Keratinocyte (primary cell): ENCODE data around the gene ANKK1. TPM values are rescaled to one million over a fixed set of nuclear protein-coding genes. Genes with fewer than 3 reads are reported as not detected.

Experiments
- DNase-seq: peaks from one replicate; pipeline ENCODE4 v3.0.0-alpha.2; 2011; ENCODE audit warnings: low read depth, missing footprints, low spot score
- FAIRE-seq: peaks from 2 replicates; lab custom pipeline; 2011; peaks lifted over from hg19 to GRCh38; lab: Jason Lieb, UNC
- H2AFZ ChIP-seq: 2 replicates; pipeline ENCODE4 v1.6.0; 2012; ENCODE audit warnings: low read length, control low read depth, inconsistent platforms; ENCODE audit not compliant: control insufficient read depth
- H3K27ac ChIP-seq: 2 replicates; pipeline ENCODE4 v1.5.1; 2011; ENCODE audit warnings: low read length; ENCODE audit not compliant: control insufficient read depth, insufficient read depth
- H3K27me3 ChIP-seq: 3 replicates; pipeline ENCODE4 v1.6.0; 2011; ENCODE audit warnings: low read length; ENCODE audit not compliant: control insufficient read depth, insufficient read depth; ENCODE audit errors: extremely low read depth
- H3K36me3 ChIP-seq, 2 experiments: 2 replicates in 1 of 2; 3 replicates in 1 of 2; pipeline ENCODE4 v1.5.1; 2011; ENCODE audit warnings: low read length in 2 of 2, mild to moderate bottlenecking in 1 of 2; ENCODE audit not compliant: control insufficient read depth in 2 of 2, insufficient read depth in 2 of 2; ENCODE audit errors: extremely low read depth in 1 of 2
- H3K4me1 ChIP-seq: 3 replicates; pipeline ENCODE4 v1.5.1; 2011; ENCODE audit warnings: low read length; ENCODE audit not compliant: control insufficient read depth, insufficient read depth; ENCODE audit errors: extremely low read depth
- H3K4me2 ChIP-seq: 3 replicates; pipeline ENCODE4 v1.6.0; 2011; ENCODE audit warnings: low read depth, low read length; ENCODE audit not compliant: control insufficient read depth, insufficient read depth; ENCODE audit errors: extremely low read depth
- H3K4me3 ChIP-seq, 3 experiments: fragments of 200-600 bp in 1 of 3; sonication (generic) in 1 of 3; 2 replicates in 2 of 3; 3 replicates in 1 of 3; pipeline ENCODE4 v1.5.1; 2011 to 2016; ENCODE audit warnings: low read length in 3 of 3, mild to moderate bottlenecking in 3 of 3, control low read depth in 2 of 3, inconsistent platforms in 1 of 3, low read depth in 1 of 3, mixed read lengths in 1 of 3, mixed run types in 1 of 3, moderate library complexity in 1 of 3; ENCODE audit not compliant: control insufficient read depth in 2 of 3, insufficient read depth in 2 of 3; ENCODE audit errors: extremely low read depth in 1 of 3
- H3K79me2 ChIP-seq: 2 replicates; pipeline ENCODE4 v1.6.0; 2012; ENCODE audit warnings: low read length; ENCODE audit not compliant: control insufficient read depth, insufficient read depth
- H3K9ac ChIP-seq: 3 replicates; pipeline ENCODE4 v1.6.0; 2011; ENCODE audit warnings: low read length; ENCODE audit not compliant: control insufficient read depth, insufficient read depth; ENCODE audit errors: extremely low read depth
- H3K9me1 ChIP-seq: 3 replicates; pipeline ENCODE4 v1.6.0; 2011; ENCODE audit warnings: low read length; ENCODE audit not compliant: control insufficient read depth, insufficient read depth; ENCODE audit errors: extremely low read depth
- H3K9me3 ChIP-seq: 2 replicates; pipeline ENCODE4 v1.5.1; 2012; ENCODE audit warnings: low read depth, low read length; ENCODE audit not compliant: control insufficient read depth
- H4K20me1 ChIP-seq: 3 replicates; pipeline ENCODE4 v1.6.0; 2011; ENCODE audit warnings: low read length; ENCODE audit not compliant: control insufficient read depth, insufficient read depth; ENCODE audit errors: extremely low read depth
- EZH2 ChIP-seq: IDR thresholded peaks from one replicate; pipeline ENCODE4 v1.6.1; 2012; ENCODE audit warnings: inconsistent platforms, mild to moderate bottlenecking, low read length, moderate library complexity
- dilution Hi-C: fragments of 300-500 bp; cut with MboI; formaldehyde crosslinking; loops from one replicate; pipeline ENCODE4 v1.7.0; 2020; ENCODE audit warnings: low sequenced_read_pairs; ENCODE audit not compliant: extremely low pct_ligation_motif_present
- polyA plus RNA-seq, 5 experiments: library from polyadenylated mRNA; depleted of rRNA in 3 of 5; stranded (reverse) in 3 of 5; stranded (forward) in 1 of 5; unstranded in 1 of 5; fragments of >200 nt; gene quantifications; 1 replicate in 1 of 5; 2 replicates in 3 of 5; 3 replicates in 1 of 5; pipeline versions ENCODE4 v1.2.1 to v1.2.3, GENCODE V29; 2011 to 2012; ENCODE audit warnings: missing spikeins in 2 of 5, low read depth in 1 of 5, low replicate concordance in 1 of 5
- TF ChIP-seq, protein P1 (sequence below), 3 experiments: IDR thresholded peaks in 1 of 3; conservative IDR thresholded peaks in 1 of 3; optimal IDR thresholded peaks in 1 of 3; 2 replicates in 2 of 3; 3 replicates in 1 of 3; pipeline versions ENCODE3 to v1.5.1; 2011; ENCODE audit warnings: low read length in 3 of 3, mild to moderate bottlenecking in 3 of 3, moderate library complexity in 2 of 3, control low read depth in 1 of 3, inconsistent platforms in 1 of 3; ENCODE audit not compliant: insufficient read depth in 2 of 3; ENCODE audit errors: extremely low read depth in 1 of 3

ANKK1 gene
- polyA plus RNA-seq, 1 donor (not counting 4 experiments of a cell fraction or from before 2014, with no cell fraction given), result 0.92 TPM

DNA sequence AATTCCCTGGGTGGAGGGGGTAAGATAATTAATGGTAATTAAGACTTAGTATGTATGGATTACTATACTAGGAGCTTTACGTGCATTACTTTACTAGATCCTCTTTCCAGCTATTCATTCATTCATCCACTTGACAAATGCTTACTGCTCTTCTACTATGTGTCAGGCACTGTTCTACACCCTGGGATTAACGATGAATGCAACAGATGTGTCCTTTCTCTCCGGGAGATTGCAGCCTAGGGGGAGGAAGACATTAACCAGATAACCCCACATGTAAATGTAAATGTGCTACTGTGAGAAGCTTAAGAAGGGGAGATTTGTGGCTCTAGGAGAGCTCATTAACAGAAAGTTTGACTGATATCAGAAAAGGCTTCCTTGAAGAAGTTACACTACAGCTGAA is 1.7 kb downstream of the ANKK1 start:
- no peaks in the 10 kb centered on the region for H3K79me2 ChIP-seq
- H3K4me1 ChIP-seq, result peaks cover 27% of the 10 kb centered on the region
- H3K27ac ChIP-seq, result no peak overlapping the region
- H3K9me1 ChIP-seq, result no peaks in the 10 kb centered on the region
- no peaks in the 10 kb centered on the region for H3K9me3 ChIP-seq
- H3K4me2 ChIP-seq, result no peak overlapping the region
- TF ChIP-seq, protein P1, sequence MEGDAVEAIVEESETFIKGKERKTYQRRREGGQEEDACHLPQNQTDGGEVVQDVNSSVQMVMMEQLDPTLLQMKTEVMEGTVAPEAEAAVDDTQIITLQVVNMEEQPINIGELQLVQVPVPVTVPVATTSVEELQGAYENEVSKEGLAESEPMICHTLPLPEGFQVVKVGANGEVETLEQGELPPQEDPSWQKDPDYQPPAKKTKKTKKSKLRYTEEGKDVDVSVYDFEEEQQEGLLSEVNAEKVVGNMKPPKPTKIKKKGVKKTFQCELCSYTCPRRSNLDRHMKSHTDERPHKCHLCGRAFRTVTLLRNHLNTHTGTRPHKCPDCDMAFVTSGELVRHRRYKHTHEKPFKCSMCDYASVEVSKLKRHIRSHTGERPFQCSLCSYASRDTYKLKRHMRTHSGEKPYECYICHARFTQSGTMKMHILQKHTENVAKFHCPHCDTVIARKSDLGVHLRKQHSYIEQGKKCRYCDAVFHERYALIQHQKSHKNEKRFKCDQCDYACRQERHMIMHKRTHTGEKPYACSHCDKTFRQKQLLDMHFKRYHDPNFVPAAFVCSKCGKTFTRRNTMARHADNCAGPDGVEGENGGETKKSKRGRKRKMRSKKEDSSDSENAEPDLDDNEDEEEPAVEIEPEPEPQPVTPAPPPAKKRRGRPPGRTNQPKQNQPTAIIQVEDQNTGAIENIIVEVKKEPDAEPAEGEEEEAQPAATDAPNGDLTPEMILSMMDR (optimal IDR thresholded peaks at IDR 0.05 in 1 of 3, IDR thresholded peaks at IDR 0.05 in 1 of 3, conservative IDR thresholded peaks at IDR 0.05 in 1 of 3; ENCODE audit: extremely low read depth in 1 of 3, insufficient read depth in 2 of 3, low read length in 3 of 3), result no peak
- TF ChIP-seq EZH2, result no peak
- DNase-seq, result no peak
- dilution Hi-C loops, result no loop called here
- no peaks in the 10 kb centered on the region for H3K36me3 ChIP-seq
- H2AFZ ChIP-seq, result no peak overlapping the region
- FAIRE-seq, result no peak
- no peak overlapping the region for H3K4me3 ChIP-seq
- H4K20me1 ChIP-seq, result no peaks in the 10 kb centered on the region
- no peak overlapping the region for H3K9ac ChIP-seq
- no peaks in the 10 kb centered on the region for H3K27me3 ChIP-seq

DNA sequence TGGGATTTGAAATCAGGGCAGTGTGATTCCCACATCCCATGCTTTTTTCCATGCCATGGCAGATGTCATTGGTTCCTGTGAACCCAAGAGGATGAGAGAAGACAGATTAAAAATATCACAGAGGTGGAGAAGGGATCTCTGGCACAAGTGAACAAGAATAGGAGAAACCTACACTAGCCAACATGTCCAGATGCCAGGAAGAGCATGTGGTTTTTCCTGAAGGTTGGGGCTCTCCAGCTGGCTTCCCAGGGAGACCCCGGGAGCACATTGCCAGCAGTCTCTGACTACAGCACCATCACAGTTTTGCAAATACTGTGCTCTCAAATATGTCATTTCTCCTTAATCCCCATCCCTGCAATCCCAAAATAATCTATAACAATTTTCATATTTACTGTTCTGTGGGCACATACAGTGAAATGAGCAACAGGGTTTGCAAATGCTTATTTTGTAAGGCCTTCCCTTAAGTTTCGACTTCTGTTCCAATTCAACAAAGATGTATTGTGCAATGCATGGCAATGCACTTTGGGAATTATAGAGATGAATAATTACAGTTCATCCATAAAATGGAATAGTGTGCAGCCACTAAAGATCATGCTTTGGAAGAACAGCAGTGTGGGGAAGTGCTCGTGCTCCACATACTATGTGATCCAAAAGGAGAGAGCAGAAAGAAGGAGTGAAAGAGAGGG is 4.8 kb downstream of the ANKK1 start:
- dilution Hi-C loops, result no loop called here
- H3K27ac ChIP-seq, result no peak overlapping the region
- H2AFZ ChIP-seq, result no peak overlapping the region
- no peak overlapping the region for H3K4me3 ChIP-seq
- H3K4me2 ChIP-seq, result no peak overlapping the region
- no peaks in the 10 kb centered on the region for H3K27me3 ChIP-seq
- no peaks in the 10 kb centered on the region for H3K79me2 ChIP-seq
- H3K36me3 ChIP-seq, result no peaks in the 10 kb centered on the region
- DNase-seq, result no peak
- no peaks in the 10 kb centered on the region for H3K9me1 ChIP-seq
- no peak overlapping the region for H3K9ac ChIP-seq
- TF ChIP-seq, protein P1 (optimal IDR thresholded peaks at IDR 0.05 in 1 of 3, IDR thresholded peaks at IDR 0.05 in 1 of 3, conservative IDR thresholded peaks at IDR 0.05 in 1 of 3; ENCODE audit: extremely low read depth in 1 of 3, insufficient read depth in 2 of 3, low read length in 3 of 3), result no peak
- TF ChIP-seq EZH2, result no peak
- FAIRE-seq, result no peak
- no peaks in the 10 kb centered on the region for H3K9me3 ChIP-seq
- H4K20me1 ChIP-seq, result no peaks in the 10 kb centered on the region
- peaks cover 6% of the 10 kb centered on the region for H3K4me1 ChIP-seq
